ENCODE results near the gene EXOC2.

EXOC2 gene

DNA sequence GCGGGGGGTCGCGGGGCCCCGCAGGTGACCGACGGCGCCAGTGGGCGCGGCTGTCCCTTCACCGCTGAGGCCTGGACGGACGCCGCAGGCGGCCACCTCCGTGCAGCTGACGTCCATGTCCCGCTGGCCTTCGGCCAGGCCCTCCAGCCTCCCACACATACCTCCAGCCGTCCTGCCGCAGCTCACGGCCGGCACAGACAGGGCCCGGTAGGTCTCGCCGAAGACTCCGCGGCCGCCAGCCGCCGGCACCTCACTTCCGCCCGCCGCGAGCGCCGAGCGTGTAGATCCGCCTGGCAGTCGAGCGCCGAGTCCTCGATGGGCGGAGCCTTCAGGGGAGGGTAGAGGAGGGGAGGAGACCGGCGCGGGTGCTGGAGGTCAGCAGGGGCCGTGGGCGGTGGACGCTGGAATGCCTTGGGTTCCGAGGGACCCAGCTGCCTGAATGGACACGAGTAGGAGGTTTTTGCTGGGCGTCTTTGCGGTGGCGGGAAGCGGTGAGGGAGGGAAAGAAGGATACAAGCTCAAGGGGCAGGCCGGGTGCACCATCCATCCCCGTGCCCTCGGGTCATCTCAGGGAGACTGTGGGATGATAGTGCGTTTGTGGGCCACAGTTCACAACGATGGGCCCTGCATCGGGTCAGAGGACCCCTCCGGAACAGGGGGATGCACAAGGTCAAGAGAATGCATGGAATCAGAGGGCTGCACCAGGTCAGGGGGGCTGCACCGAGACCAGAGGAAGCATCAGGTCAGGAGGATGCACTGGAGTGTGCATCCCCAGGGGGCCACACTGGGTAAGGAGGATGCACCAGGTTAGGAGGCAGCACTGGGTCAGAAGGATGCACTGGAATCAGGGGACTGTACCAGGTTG is at the start of gene EXOC2:
TSS of gene EXOC2 (minus strand) at position 282 of the 865 bp plus-strand sequence. CDS start 55,321 bp downstream, outside the sequence.
- Histone ChIP-seq H3K36me3 (ENCODE audit: control insufficient read depth, insufficient read depth, low read length) (peaks cover 5% of the 10 kb centered on the region), H3K4me1 (ENCODE audit: control insufficient read depth, insufficient read depth, low read length) (peaks cover 30% of the 10 kb centered on the region), H3K4me3 (ENCODE audit: low read depth, low read length) (peak within 1 kb of the TSS; percentile 98), H3K9ac (ENCODE audit: low read depth, low read length) (peak within 1 kb of the TSS; percentile 92), H3K27me3 (ENCODE audit: control insufficient read depth, insufficient read depth, low read length) (no peaks in the 10 kb centered on the region), H3K9me3 (ENCODE audit: control insufficient read depth, insufficient read depth, low read length) (no peaks in the 10 kb centered on the region)

GRCh38 chr6:741410-742339 is 48.7 kb upstream of the EXOC2 start:
- Histone ChIP-seq H3K4me1 (ENCODE audit: control insufficient read depth, insufficient read depth, low read length) (no peaks in the 10 kb centered on the region), H3K27me3 (ENCODE audit: control insufficient read depth, insufficient read depth, low read length) (no peaks in the 10 kb centered on the region), H3K9me3 (ENCODE audit: control insufficient read depth, insufficient read depth, low read length) (no peaks in the 10 kb centered on the region), H3K9ac (ENCODE audit: low read depth, low read length) (no peak overlapping the region), H3K36me3 (ENCODE audit: control insufficient read depth, insufficient read depth, low read length) (no peaks in the 10 kb centered on the region), H3K4me3 (ENCODE audit: low read depth, low read length) (no peak overlapping the region)

- H3K9ac ChIP-seq (ENCODE audit: low read depth, low read length) = peak overlapping the region; percentile 24
These were observed 43.9 kb upstream of the EXOC2 start for GRCh38 chr6:736657-737446.

DNA sequence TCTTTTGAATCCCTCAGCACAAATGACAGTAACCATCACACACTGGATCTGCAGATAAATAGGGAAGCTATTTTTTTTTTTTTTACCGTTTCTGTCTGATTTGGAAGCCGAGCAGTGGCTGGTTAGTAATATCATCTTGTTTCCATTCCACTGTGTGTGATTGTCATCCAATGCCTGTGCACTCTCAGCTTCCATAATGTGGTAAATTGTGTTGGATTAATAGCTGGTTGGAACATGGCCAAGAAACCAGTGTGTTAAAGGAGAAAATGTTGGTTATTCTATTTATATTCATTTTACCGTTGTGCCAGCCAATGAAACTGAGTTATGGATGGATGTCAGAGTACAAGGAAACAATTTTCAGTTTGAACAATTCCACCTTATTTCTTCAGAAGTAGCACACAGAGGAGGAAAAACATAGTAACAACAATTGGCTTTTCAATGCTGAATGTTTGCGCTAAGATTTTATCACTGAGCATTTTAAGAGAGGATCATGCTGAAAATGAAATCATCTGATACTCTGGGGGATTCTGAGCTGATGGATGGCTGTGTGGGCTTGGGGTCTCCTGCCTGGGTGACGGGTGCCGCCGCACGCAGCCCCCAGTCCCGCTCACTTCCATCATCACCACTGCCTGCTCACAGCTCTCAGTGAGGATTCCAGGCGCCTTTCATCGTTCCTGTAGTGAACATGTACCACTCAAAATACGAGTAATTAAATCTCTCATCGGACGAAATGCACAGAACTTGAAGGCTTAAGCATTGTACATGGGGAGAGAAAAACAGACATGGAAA is 40.7 kb upstream of the EXOC2 start:
- H3K4me3 ChIP-seq (ENCODE audit: low read depth, low read length) = no peak overlapping the region
- H3K36me3 ChIP-seq (ENCODE audit: control insufficient read depth, insufficient read depth, low read length) = no peaks in the 10 kb centered on the region
- no peaks in the 10 kb centered on the region for H3K9me3 ChIP-seq (ENCODE audit: control insufficient read depth, insufficient read depth, low read length)
- no peaks in the 10 kb centered on the region for H3K27me3 ChIP-seq (ENCODE audit: control insufficient read depth, insufficient read depth, low read length)
- H3K4me1 ChIP-seq (ENCODE audit: control insufficient read depth, insufficient read depth, low read length) = peaks cover 8% of the 10 kb centered on the region
- no peak overlapping the region for H3K9ac ChIP-seq (ENCODE audit: low read depth, low read length)

More at GRCh38 chr6:736657-737446, 43.9 kb upstream of the EXOC2 start:
- H3K36me3 ChIP-seq (ENCODE audit: control insufficient read depth, insufficient read depth, low read length) = no peaks in the 10 kb centered on the region
- H3K27me3 ChIP-seq (ENCODE audit: control insufficient read depth, insufficient read depth, low read length) = no peaks in the 10 kb centered on the region
- H3K4me3 ChIP-seq (ENCODE audit: low read depth, low read length) = no peak overlapping the region
- no peaks in the 10 kb centered on the region for H3K9me3 ChIP-seq (ENCODE audit: control insufficient read depth, insufficient read depth, low read length)
- H3K4me1 ChIP-seq (ENCODE audit: control insufficient read depth, insufficient read depth, low read length) = peaks cover 1% of the 10 kb centered on the region

DNA sequence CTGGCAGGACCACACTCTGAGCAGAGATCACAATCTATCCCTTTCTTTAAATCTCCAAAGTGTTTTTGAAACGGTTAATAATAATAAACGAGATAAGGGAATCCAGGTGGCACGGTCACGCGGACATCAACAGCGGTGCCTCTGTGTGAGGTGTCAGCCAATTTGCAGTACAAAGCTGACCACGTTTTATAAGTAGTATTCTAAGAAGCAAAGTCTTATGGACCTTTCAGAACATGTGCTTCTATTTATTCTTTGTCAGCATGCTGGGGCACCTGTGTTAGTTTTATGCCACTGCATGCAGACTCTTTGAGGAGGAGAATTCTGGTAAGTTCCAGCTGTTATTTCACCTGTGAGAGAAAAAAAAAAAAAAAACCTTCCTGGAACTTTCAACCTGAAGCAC is 39.0 kb upstream of the EXOC2 start:
- Histone ChIP-seq H3K4me3 (ENCODE audit: low read depth, low read length) (no peak overlapping the region), H3K9ac (ENCODE audit: low read depth, low read length) (no peak overlapping the region), H3K4me1 (ENCODE audit: control insufficient read depth, insufficient read depth, low read length) (peaks cover 8% of the 10 kb centered on the region), H3K27me3 (ENCODE audit: control insufficient read depth, insufficient read depth, low read length) (no peaks in the 10 kb centered on the region), H3K36me3 (ENCODE audit: control insufficient read depth, insufficient read depth, low read length) (no peaks in the 10 kb centered on the region), H3K9me3 (ENCODE audit: control insufficient read depth, insufficient read depth, low read length) (no peaks in the 10 kb centered on the region)

GRCh38 chr6:729606-730320 is 36.8 kb upstream of the EXOC2 start:
- Histone ChIP-seq H3K4me1 (ENCODE audit: control insufficient read depth, insufficient read depth, low read length) (peaks cover 8% of the 10 kb centered on the region), H3K9ac (ENCODE audit: low read depth, low read length) (no peak overlapping the region), H3K9me3 (ENCODE audit: control insufficient read depth, insufficient read depth, low read length) (no peaks in the 10 kb centered on the region), H3K36me3 (ENCODE audit: control insufficient read depth, insufficient read depth, low read length) (no peaks in the 10 kb centered on the region), H3K27me3 (ENCODE audit: control insufficient read depth, insufficient read depth, low read length) (no peaks in the 10 kb centered on the region), H3K4me3 (ENCODE audit: low read depth, low read length) (no peak overlapping the region)

DNA sequence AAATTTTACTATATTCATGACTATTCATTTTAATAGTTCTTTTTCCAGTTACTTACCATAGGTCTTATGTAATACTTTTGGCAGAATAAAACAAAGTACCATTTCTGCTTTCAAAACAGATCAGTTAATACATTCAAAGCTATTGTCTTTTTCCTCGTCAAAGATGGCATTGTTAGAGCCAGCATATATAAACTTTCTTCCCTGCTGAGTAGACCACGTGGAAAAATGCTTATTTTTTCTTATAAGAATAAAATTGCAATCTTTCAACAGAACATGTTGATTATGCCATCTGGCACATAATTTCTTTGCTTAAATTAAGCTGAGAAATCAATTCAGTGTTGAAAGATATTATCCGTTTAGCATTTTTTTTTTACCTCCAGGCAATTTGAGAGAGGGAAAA is 34.9 kb upstream of the EXOC2 start:
- peaks cover 8% of the 10 kb centered on the region for H3K4me1 ChIP-seq (ENCODE audit: control insufficient read depth, insufficient read depth, low read length)
- H3K9me3 ChIP-seq (ENCODE audit: control insufficient read depth, insufficient read depth, low read length) = no peaks in the 10 kb centered on the region

GRCh38 chr6:723540-723939 is 30.6 kb upstream of the EXOC2 start:
- Histone ChIP-seq H3K36me3 (ENCODE audit: control insufficient read depth, insufficient read depth, low read length) (no peaks in the 10 kb centered on the region), H3K27me3 (ENCODE audit: control insufficient read depth, insufficient read depth, low read length) (no peaks in the 10 kb centered on the region), H3K9me3 (ENCODE audit: control insufficient read depth, insufficient read depth, low read length) (no peaks in the 10 kb centered on the region), H3K4me1 (ENCODE audit: control insufficient read depth, insufficient read depth, low read length) (no peaks in the 10 kb centered on the region), H3K4me3 (ENCODE audit: low read depth, low read length) (no peak overlapping the region), H3K9ac (ENCODE audit: low read depth, low read length) (no peak overlapping the region)

More for the DNA sequence above, 34.9 kb upstream of the EXOC2 start:
- H3K27me3 ChIP-seq (ENCODE audit: control insufficient read depth, insufficient read depth, low read length) = no peaks in the 10 kb centered on the region
- no peaks in the 10 kb centered on the region for H3K36me3 ChIP-seq (ENCODE audit: control insufficient read depth, insufficient read depth, low read length)
- no peak overlapping the region for H3K9ac ChIP-seq (ENCODE audit: low read depth, low read length)
- H3K4me3 ChIP-seq (ENCODE audit: low read depth, low read length) = no peak overlapping the region

- no peaks in the 10 kb centered on the region for H3K9me3 ChIP-seq (ENCODE audit: control insufficient read depth, insufficient read depth, low read length)
- no peaks in the 10 kb centered on the region for H3K27me3 ChIP-seq (ENCODE audit: control insufficient read depth, insufficient read depth, low read length)
- no peaks in the 10 kb centered on the region for H3K36me3 ChIP-seq (ENCODE audit: control insufficient read depth, insufficient read depth, low read length)
- no peak overlapping the region for H3K9ac ChIP-seq (ENCODE audit: low read depth, low read length)
- no peak overlapping the region for H3K4me3 ChIP-seq (ENCODE audit: low read depth, low read length)
- H3K4me1 ChIP-seq (ENCODE audit: control insufficient read depth, insufficient read depth, low read length) = no peaks in the 10 kb centered on the region
These were observed 29.7 kb upstream of the EXOC2 start for GRCh38 chr6:722608-723007.

GRCh38 chr6:722077-722524 is 29.2 kb upstream of the EXOC2 start:
- no peaks in the 10 kb centered on the region for H3K27me3 ChIP-seq (ENCODE audit: control insufficient read depth, insufficient read depth, low read length)
- H3K4me1 ChIP-seq (ENCODE audit: control insufficient read depth, insufficient read depth, low read length) = no peaks in the 10 kb centered on the region
- no peaks in the 10 kb centered on the region for H3K9me3 ChIP-seq (ENCODE audit: control insufficient read depth, insufficient read depth, low read length)
- H3K4me3 ChIP-seq (ENCODE audit: low read depth, low read length) = no peak overlapping the region
- no peak overlapping the region for H3K9ac ChIP-seq (ENCODE audit: low read depth, low read length)
- no peaks in the 10 kb centered on the region for H3K36me3 ChIP-seq (ENCODE audit: control insufficient read depth, insufficient read depth, low read length)
